Myocyte (in vitro differentiated cells): ENCODE data around the gene TMEM92. TPM values are rescaled to one million over a fixed set of nuclear protein-coding genes. Genes with fewer than 3 reads are reported as not detected.
"Not testable (repeated sequence)": the region's sequence is repeated elsewhere in the genome, so short reads cannot be mapped to it uniquely, and the experiment has no call there.

Source experiments
- DNase-seq: peaks from one replicate; pipeline ENCODE4 v3.0.0-alpha.2; 2012; ENCODE audit warnings: low read depth
- total RNA-seq: library from RNA; depleted of rRNA; stranded (reverse); fragments of >200 nt; gene quantifications from 2 replicates; pipeline ENCODE4 v1.2.3, GENCODE V29; 2014

Gene TMEM92
- total RNA-seq, 1 donor from 2014 or later = not detected

GRCh38 chr17:50261051-50261915, 13.0 kb upstream of the TMEM92 start:
- no peak for DNase-seq

GRCh38 chr17:50262001-50262794, 12.1 kb upstream of the TMEM92 start:
- no peak for DNase-seq

DNA sequence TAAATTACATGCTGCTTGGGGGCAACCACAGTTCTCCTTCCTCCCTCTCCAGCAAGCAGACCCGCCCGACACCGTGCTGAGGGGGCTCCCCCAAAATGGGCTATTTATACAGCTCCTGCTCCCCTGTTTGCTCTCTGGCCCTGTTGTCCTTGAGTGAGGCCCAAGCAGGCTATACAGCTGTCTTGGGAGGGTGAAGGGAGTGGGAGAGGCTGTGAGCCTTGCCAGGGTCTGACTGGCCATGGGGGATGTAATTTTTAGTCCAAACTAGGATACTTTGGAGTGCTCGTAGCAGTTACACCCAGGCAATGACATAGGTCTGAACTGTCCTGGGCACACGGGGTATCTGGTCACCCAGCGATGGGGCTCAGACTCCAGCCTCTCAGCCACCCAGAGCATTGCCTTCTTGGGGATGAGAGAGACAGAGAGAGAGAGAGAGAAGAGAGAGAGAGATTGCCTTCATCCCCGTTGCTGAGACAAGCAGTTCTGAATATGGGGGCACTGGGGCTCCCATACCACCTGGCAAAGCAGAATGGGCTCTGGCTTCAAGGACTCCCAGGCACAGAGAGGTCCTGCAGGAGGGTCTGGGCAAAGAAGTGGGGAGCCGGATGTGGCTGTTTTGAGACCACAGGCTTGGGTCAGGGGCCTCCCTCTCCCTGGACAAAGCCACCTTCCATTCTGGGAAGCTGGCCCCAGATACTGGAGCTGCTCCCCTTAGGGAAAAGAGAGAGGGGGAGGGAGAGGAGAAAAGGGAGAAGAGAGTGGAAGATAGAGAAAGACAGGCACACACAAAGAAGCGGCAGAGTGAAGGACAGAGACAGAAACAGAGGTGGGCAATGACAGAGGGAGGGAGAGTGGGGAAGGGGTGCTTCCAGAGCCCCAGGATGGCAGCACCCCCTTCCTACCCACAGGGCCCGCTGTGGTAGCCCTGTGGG, 10.7 kb upstream of the TMEM92 start:
- no peak for DNase-seq

- no peak for DNase-seq
Observed at GRCh38 chr17:50264263-50265113, 9.8 kb upstream of the TMEM92 start.

GRCh38 chr17:50265212-50265611, 9.1 kb upstream of the TMEM92 start:
- DNase-seq = no peak

GRCh38 chr17:50265690-50266315, 8.5 kb upstream of the TMEM92 start:
- no peak for DNase-seq

- DNase-seq = peak; percentile 66
Observed at GRCh38 chr17:50266384-50267073, 7.7 kb upstream of the TMEM92 start.

- DNase-seq = peak; percentile 17
Observed at GRCh38 chr17:50267074-50267841, 7.0 kb upstream of the TMEM92 start.

DNA sequence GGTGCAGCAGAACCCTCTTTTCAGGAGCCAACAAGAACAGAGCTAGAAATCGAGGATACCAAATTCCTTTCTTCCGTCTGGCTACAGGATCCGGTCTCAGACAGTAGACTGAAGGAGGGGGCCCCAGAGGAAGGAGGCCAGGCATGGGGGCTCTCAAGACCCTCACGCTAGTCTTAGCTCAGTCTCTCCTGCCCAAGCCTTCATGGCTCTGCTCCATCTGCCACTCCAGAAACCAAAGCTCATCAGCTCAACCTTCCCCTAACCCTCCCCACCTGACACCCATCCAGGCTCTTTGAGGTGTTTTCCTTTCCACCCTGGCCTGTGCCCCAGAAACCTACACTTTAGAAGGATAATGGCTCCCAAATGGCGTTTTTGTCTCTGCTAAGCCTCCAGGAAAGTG, 6.2 kb upstream of the TMEM92 start:
- DNase-seq = no peak

DNA sequence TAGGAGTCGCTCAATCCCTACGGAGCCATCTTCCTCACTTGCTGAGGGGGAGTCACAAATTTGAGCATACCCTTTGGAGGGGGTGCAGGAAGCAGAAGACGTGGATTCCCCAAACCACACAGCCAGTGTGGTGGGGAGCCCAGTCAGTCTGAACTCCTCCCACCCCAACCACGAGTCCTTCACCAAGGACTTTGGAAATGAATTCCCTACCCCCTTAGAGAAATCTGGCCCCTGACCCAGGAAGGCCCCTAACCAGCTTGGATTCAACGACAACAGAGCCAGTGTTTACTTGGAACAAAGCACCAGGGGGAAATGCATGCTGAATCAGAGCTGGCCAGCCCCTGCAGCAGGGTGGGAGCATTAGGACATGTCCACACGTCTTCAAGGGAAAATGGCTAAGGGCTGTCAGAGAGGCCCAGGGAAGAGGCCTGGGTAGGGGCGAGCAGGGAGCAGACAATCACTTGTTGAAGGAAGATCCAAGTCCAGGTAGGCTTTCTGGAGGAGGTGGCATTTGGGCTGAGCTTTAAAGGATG, 5.5 kb upstream of the TMEM92 start:
- DNase-seq = no peak

DNA sequence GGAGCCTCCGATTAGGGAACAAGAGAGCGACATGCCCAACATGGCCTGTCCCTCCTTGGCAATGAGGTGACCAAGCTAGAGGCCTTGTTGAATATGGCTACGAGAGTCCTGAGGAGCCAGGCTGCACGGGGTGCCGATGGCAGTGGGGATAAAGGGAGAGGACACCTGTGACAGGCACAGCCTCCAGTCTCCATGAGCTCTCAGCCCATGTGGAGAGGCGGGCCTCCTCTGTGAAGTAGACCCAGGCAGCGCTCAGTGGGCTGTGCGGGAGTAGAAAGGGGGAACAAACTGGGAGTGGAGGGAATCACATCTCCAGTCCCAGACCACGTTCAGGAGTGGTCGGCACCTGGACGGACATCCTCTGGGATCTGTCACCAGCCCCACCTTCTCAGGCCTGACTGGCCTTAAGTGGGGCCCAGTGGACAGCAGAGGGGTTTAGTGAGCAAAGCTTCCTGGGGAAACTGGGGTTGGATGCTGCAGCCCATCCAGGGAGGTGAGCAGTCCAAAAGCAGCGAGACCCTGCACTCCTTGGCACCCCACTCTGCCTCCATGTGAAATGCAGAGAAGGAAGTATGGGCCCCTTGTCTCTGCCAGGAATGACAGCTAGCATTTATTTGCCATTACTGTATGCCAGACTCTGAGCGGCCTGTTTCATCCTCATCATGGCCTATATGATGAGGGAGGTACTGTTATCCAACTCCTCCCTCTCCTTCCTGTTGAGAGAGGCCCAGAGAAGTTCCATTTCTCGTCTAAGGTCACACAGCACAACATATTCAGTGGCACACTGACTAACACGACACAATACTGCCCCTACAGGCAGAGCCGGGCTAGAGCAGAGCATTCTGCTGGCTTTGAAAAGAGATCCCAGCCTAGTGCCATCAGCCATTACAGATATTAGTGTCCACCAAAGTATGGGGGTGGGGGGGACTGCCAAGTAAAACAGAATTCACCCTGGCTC, 4.5 kb upstream of the TMEM92 start:
- peak; percentile 83 for DNase-seq

GRCh38 chr17:50270435-50271362, 3.6 kb upstream of the TMEM92 start:
- no peak for DNase-seq

GRCh38 chr17:50271363-50271750, 2.9 kb upstream of the TMEM92 start:
- DNase-seq = not testable (repeated sequence)

- no peak for DNase-seq
Observed at GRCh38 chr17:50272246-50272645, 2.0 kb upstream of the TMEM92 start.

- peak; percentile 59 for DNase-seq
Observed at GRCh38 chr17:50272711-50273653, 1.3 kb upstream of the TMEM92 start.
